ENCODE results near the gene THRAP3. TPM values are rescaled to one million over a fixed set of nuclear protein-coding genes. Genes with fewer than 3 reads are reported as not detected.
A peak's percentile ranks its signal among the peaks of the same experiment; 100 is the strongest.

The THRAP3 gene
- total and polyA plus RNA-seq, 9 of the 15 experiments (the other 6 are each of a cell fraction or from before 2014, with no cell fraction given), result 66.2 to 135 (median 113) TPM

GRCh38 chr1:36273024-36273423, 48.8 kb downstream of the THRAP3 start (continued):
- TF ChIP-seq ZBTB5 (IDR thresholded peaks at IDR 0.05), result no peak
- no peak for TF ChIP-seq BDP1 (IDR thresholded peaks at IDR 0.05; ENCODE audit: insufficient read depth, insufficient read length)
- no peak for TF ChIP-seq ZNF445 (CRISPR knock-in tag; IDR thresholded peaks at IDR 0.05; ENCODE audit: low read depth)
- no peak for TF ChIP-seq ZC3H8 (IDR thresholded peaks at IDR 0.05)
- TF ChIP-seq ZNF780A (CRISPR knock-in tag; IDR thresholded peaks at IDR 0.05), result no peak
- TF ChIP-seq ZNF253 (CRISPR knock-in tag; conservative IDR thresholded peaks at IDR 0.05), result no peak
- TF ChIP-seq VEZF1 (CRISPR knock-in tag; IDR thresholded peaks at IDR 0.05), result no peak
- TF ChIP-seq GTF2E2 (tag; IDR thresholded peaks at IDR 0.05), result no peak
- TF ChIP-seq TRIM24 (IDR thresholded peaks at IDR 0.05), result peak; percentile 16 to 48; a peak in 3 of 4 replicates
- peak; percentile 83 for TF ChIP-seq SOX6 (IDR thresholded peaks at IDR 0.05)
- peak; percentile 88 for TF ChIP-seq DPF2 (IDR thresholded peaks at IDR 0.05)
- peak; percentile 86 for TF ChIP-seq NCOR1 (IDR thresholded peaks at IDR 0.05)
- TF ChIP-seq CBX5 (IDR thresholded peaks at IDR 0.05; ENCODE audit: borderline replicate concordance, low read depth), result no peak
- peak; percentile 72 for TF ChIP-seq SMARCE1 (IDR thresholded peaks at IDR 0.05)
- no peak for TF ChIP-seq PHF20 (IDR thresholded peaks at IDR 0.05; ENCODE audit: partially characterized antibody)
- TF ChIP-seq CXXC5 (CRISPR knock-in tag; IDR thresholded peaks at IDR 0.05), result peak; percentile 91
- TF ChIP-seq CBFA2T2 (conservative IDR thresholded peaks at IDR 0.05), result peak; percentile 90
- no peak for TF ChIP-seq E2F5 (CRISPR knock-in tag; IDR thresholded peaks at IDR 0.05)
- TF ChIP-seq KDM1A (IDR thresholded peaks at IDR 0.05), result peak; percentile 87 to 93
- no peak for TF ChIP-seq NR3C1 (CRISPR knock-in tag; IDR thresholded peaks at IDR 0.05)
- no peak for TF ChIP-seq ZNF124 (CRISPR knock-in tag; IDR thresholded peaks at IDR 0.05)
- no peak for TF ChIP-seq ZNF696 (CRISPR knock-in tag; conservative IDR thresholded peaks at IDR 0.05)
- TF ChIP-seq BRD4 (IDR thresholded peaks at IDR 0.05), result no peak
- no peak for TF ChIP-seq ZNF121 (CRISPR knock-in tag; conservative IDR thresholded peaks at IDR 0.05)
- TF ChIP-seq USF2 (CRISPR knock-in tag; IDR thresholded peaks at IDR 0.05), result no peak
- no peak for TF ChIP-seq POLR3G (IDR thresholded peaks at IDR 0.05; ENCODE audit: extremely low read depth, insufficient read length, insufficient replicate concordance)
- 0 out of 2 replicates have a peak, but pooled peaks have one; percentile 42 for TF ChIP-seq MYC (IDR thresholded peaks at IDR 0.05; ENCODE audit: low read depth, low read length)
- no peak for TF ChIP-seq MYC (CRISPR knock-in tag; IDR thresholded peaks at IDR 0.05; ENCODE audit: borderline replicate concordance, low read depth)

Data from K562 (cell line).